Testis (tissue), 3 donors: ENCODE measurements around the gene NFE2L1. TPM values are rescaled to one million over a fixed set of nuclear protein-coding genes. Genes with fewer than 3 reads are reported as not detected.

Source experiments
- DNase-seq: peaks from one replicate; pipeline ENCODE4 v3.0.0-alpha.2; 2019
- H3K27ac ChIP-seq, 2 donors: fragments of 200-600 bp; sonication (generic); one replicate each; pipeline ENCODE4 v1.5.1; 2019
- H3K27me3 ChIP-seq: fragments of 200-600 bp; sonication (generic); one replicate; pipeline ENCODE4 v1.5.1; 2019
- H3K36me3 ChIP-seq: fragments of 200-600 bp; sonication (generic); one replicate; pipeline ENCODE4 v1.5.1; 2017; ENCODE audit warnings: low read depth; ENCODE audit errors: missing control alignments
- H3K4me1 ChIP-seq: fragments of 200-600 bp; sonication (generic); one replicate; pipeline ENCODE4 v1.5.1; 2019
- H3K4me3 ChIP-seq, 2 donors: fragments of 200-600 bp; sonication (generic); one replicate each; pipeline ENCODE4 v1.5.1; 2017 to 2019
- H3K9me3 ChIP-seq: fragments of 200-600 bp; sonication (generic); one replicate; pipeline ENCODE4 v1.5.1; 2017
- POLR2A ChIP-seq: fragments of 450-650 bp; IDR thresholded peaks from one replicate; pipeline ENCODE4 v1.6.1; 2017; ENCODE audit warnings: antibody characterized with exemption, mild to moderate bottlenecking, moderate library complexity
- WGBS, 2 donors: methylation state at CpG; one replicate each; pipeline ENCODE4 v1.1.5; 2018; 5-methylcytosine and 5-hydroxymethylcytosine counted together
- intact Hi-C: fragments of 100-400 bp; cut with DNase I; formaldehyde crosslinking; loops from one replicate; pipeline ENCODE4 v1.15.1; 2023; ENCODE audit warnings: low total_unique reads
- microRNA counts, 2 donors: library from miRNA; unstranded; fragments of <30 nt; microRNA quantifications; one replicate each; lab custom pipeline; 2016
- microRNA-seq, 2 donors: library from miRNA; unstranded; fragments of <30 nt; microRNA quantifications; one replicate each; pipeline ENCODE4, GENCODE V29; 2016; ENCODE audit warnings: borderline number of aligned reads in 2 of 2, borderline replicate concordance in 1 of 2
- polyA plus RNA-seq: library from polyadenylated mRNA; stranded (reverse); fragments of 350-450 nt; fragmentation: Illumina TruSeq; extraction: RNeasy Lipid Tissue Mini Kit (QIAGEN cat#74804); gene quantifications from one replicate; pipeline ENCODE4 v1.2.3, GENCODE V29; 2014; ENCODE audit warnings: low read depth, low replicate concordance; ENCODE audit not compliant: insufficient read depth
- small RNA-seq, 2 donors: library from RNA; depleted of rRNA; stranded (forward); fragments of <200 nt; gene quantifications; one replicate each; pipeline ENCODE3, GENCODE V24; 2016
- total RNA-seq, 2 donors: library from RNA; depleted of rRNA; stranded (reverse); fragments of >200 nt; gene quantifications; one replicate each; pipeline ENCODE4 v1.2.3, GENCODE V29; 2016
- TF ChIP-seq, protein P1 (sequence below), 3 experiments: fragments of 450-650 bp in 2 of 3; fragments of 200-600 bp in 1 of 3; sonication (generic) in 1 of 3; IDR thresholded peaks; one replicate each; pipeline ENCODE4 v1.5.1; 2016 to 2019; ENCODE audit warnings: antibody characterized with exemption in 3 of 3, mild to moderate bottlenecking in 2 of 3, moderate library complexity in 1 of 3

NFE2L1 gene
- total and polyA plus RNA-seq, 3 donors from 2014 or later: 180 to 199 (median 193) TPM

DNA sequence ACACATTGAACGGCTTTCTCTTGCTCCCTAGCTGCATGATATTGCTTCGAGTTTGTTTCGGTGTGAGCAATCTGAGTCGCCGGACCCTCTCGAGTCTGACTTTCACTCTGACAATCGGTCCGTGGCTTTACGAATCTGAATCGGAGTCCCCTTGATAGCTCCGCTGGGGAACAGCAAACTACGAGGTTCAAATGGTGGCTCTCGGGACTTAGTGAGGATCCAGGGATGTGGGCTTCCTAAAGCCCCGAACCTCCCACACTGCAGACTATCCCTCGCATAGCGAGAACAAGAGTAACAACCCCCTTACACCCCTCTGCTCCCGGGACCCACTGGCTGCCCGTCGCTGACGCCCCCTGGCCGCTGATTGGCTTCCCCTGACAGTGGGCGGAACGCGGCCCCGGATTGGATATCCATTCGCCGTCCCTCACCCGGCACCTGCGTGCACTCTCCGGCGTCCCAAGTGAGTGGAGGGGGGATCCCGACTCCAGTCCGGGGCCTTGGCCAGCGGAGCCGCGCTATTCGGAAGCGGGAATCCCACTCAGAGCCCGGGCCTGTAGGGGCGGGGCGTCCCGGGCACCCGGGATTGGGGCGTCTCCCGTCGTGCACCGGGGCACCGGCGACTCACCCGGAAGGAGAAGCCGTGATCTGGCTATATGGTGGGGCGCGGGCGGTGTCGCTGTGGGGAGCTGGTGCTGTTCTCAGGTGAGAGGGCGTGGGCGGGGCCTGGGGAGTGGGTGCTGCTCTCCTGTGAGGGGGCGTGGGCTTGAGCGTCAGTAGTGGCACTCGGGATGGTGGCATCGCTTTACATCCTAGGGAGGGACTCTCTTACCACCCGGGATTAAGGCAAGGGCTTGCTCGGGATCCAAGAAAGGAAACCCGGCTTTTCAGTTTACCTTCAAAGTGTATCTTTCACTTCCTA lies 59.2 kb downstream of the NFE2L1 start, which contains the start of gene SNX11:
Gene SNX11 (plus strand): TSS at position 630 of the 919 bp plus-strand sequence. CDS start 4,278 bp downstream, outside the sequence.
- Histone ChIP-seq H3K27ac (peak within 1 kb of the TSS; percentile 81 to 96), H3K4me1 (peaks cover 10% of the 10 kb centered on the region), H3K36me3 (no peaks in the 10 kb centered on the region), H3K4me3 (peak within 1 kb of the TSS; percentile 76 to 88), H3K27me3 (no peaks in the 10 kb centered on the region), H3K9me3 (no peaks in the 10 kb centered on the region)
- DNase-seq: peak; percentile 94
- TF ChIP-seq POLR2A: no peak
- TF ChIP-seq, protein P1, sequence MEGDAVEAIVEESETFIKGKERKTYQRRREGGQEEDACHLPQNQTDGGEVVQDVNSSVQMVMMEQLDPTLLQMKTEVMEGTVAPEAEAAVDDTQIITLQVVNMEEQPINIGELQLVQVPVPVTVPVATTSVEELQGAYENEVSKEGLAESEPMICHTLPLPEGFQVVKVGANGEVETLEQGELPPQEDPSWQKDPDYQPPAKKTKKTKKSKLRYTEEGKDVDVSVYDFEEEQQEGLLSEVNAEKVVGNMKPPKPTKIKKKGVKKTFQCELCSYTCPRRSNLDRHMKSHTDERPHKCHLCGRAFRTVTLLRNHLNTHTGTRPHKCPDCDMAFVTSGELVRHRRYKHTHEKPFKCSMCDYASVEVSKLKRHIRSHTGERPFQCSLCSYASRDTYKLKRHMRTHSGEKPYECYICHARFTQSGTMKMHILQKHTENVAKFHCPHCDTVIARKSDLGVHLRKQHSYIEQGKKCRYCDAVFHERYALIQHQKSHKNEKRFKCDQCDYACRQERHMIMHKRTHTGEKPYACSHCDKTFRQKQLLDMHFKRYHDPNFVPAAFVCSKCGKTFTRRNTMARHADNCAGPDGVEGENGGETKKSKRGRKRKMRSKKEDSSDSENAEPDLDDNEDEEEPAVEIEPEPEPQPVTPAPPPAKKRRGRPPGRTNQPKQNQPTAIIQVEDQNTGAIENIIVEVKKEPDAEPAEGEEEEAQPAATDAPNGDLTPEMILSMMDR (IDR thresholded peaks at IDR 0.05): peak in 2 of 3 experiments; percentile 9 to 21
- 0% methylated on average over 7 to 61 of the region's 64 CpGs for WGBS, 2 donors
- intact Hi-C loops: no loop called here

DNA sequence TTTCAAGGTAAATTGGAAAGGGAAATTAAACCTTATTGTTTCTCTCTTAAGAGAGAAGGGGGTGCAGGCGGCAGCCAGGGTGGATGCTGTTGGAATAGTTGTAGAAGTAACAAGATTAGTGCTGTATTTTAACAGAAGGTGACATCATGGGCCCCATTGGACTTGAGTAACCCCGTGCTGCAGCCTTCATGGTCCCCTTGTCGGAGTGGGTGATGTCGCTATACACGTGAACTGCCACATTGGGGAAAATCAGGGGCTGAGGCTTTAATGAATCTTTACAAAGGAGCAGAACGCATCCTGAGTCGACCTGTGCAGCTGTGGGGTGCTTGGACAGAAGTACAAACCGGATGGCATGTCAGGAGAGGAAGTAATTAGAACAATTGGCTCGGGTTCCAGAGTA lies 62.6 kb downstream of the NFE2L1 start:
- H3K27me3 ChIP-seq: no peaks in the 10 kb centered on the region
- no peaks in the 10 kb centered on the region for H3K9me3 ChIP-seq
- intact Hi-C loops: no loop called here
- 76 to 84% methylated on average over 9 of the region's 9 CpGs for WGBS, 2 donors
- DNase-seq: no peak
- no peak overlapping the region for H3K4me3 ChIP-seq
- peaks cover 10% of the 10 kb centered on the region for H3K4me1 ChIP-seq
- H3K27ac ChIP-seq: no peak overlapping the region
- H3K36me3 ChIP-seq: no peaks in the 10 kb centered on the region
- no peak for TF ChIP-seq POLR2A
- TF ChIP-seq, protein P1 (IDR thresholded peaks at IDR 0.05): no peak

MicroRNAs encoded within 50 kb of the gene (microRNA counts, 767-probe panel; counts per million panel counts)
- microRNA hsa-miR-152 (lab: Ali Mortazavi, UCI): 0 to 152 counts per million in 2 donors

Small RNAs within 50 kb of the gene (microRNA-seq; reads per million reads assigned to microRNA genes)
- 520 to 754 reads per million in 2 donors for gene MIR152

Small RNAs within 50 kb of the gene (small RNA-seq; reads per million reads assigned to genes)
- gene AC004477.2: 0 reads per million in 2 donors
- 17.9 to 33.2 reads per million in 2 donors for gene MIR152
- gene RNU6-1201P: 0 to 0.09 reads per million in 2 donors

Other genes starting within 250 kb of the NFE2L1 start
- 1 to 10 TPM; 2.1 to 7.3 TPM for gene OSBPL7, start 226.6 kb upstream of the NFE2L1 start, total RNA-seq
- 2.5 TPM for gene OSBPL7, start 226.6 kb upstream of the NFE2L1 start, polyA plus RNA-seq
- gene MRPL10, start 216.8 kb upstream of the NFE2L1 start, total RNA-seq: 10 to 100 TPM; 47.1 to 47.4 TPM
- 51.5 TPM for gene MRPL10, start 216.8 kb upstream of the NFE2L1 start, polyA plus RNA-seq
- 10 to 100 TPM; 18.4 to 28.3 TPM for gene LRRC46, start 216.7 kb upstream of the NFE2L1 start, total RNA-seq
- 147 TPM for gene LRRC46, start 216.7 kb upstream of the NFE2L1 start, polyA plus RNA-seq
- gene SCRN2, start 207.1 kb upstream of the NFE2L1 start, total RNA-seq: 10 to 100 TPM; 31.0 to 38.0 TPM
- gene SCRN2, start 207.1 kb upstream of the NFE2L1 start, polyA plus RNA-seq: 25.6 TPM
- under 1 TPM; 0.31 to 0.43 TPM for gene SP6, start 197.2 kb upstream of the NFE2L1 start, total RNA-seq
- 0.79 TPM for gene SP6, start 197.2 kb upstream of the NFE2L1 start, polyA plus RNA-seq
- gene SP2, start 152.1 kb upstream of the NFE2L1 start, total RNA-seq: 10 to 100 TPM; 18.9 to 23.5 TPM
- 35.0 TPM for gene SP2, start 152.1 kb upstream of the NFE2L1 start, polyA plus RNA-seq
- 10 to 100 TPM; 37.5 to 41.7 TPM for gene PNPO, start 106.8 kb upstream of the NFE2L1 start, total RNA-seq
- 21.3 TPM for gene PNPO, start 106.8 kb upstream of the NFE2L1 start, polyA plus RNA-seq
- gene PRR15L, start 90.5 kb upstream of the NFE2L1 start, total RNA-seq: 1 to 10 TPM in 1 of 2 donors, under 1 TPM in 1; 0.55 to 2.5 TPM
- 6.2 TPM for gene PRR15L, start 90.5 kb upstream of the NFE2L1 start, polyA plus RNA-seq
- gene CDK5RAP3, start 77.2 kb upstream of the NFE2L1 start, total RNA-seq: 100 to 1,000 TPM; 221 to 281 TPM
- gene CDK5RAP3, start 77.2 kb upstream of the NFE2L1 start, polyA plus RNA-seq: 192 TPM
- gene COPZ2, start 10.6 kb upstream of the NFE2L1 start, total RNA-seq: 10 to 100 TPM; 13.2 to 14.7 TPM
- gene COPZ2, start 10.6 kb upstream of the NFE2L1 start, polyA plus RNA-seq: 47.6 TPM
- gene CBX1, start 53.1 kb downstream of the NFE2L1 start, total RNA-seq: 10 to 100 TPM; 59.9 to 70.1 TPM
- 123 TPM for gene CBX1, start 53.1 kb downstream of the NFE2L1 start, polyA plus RNA-seq
- gene SNX11, start 59.4 kb downstream of the NFE2L1 start, total RNA-seq: 10 to 100 TPM; 20.3 to 23.1 TPM
- 23.1 TPM for gene SNX11, start 59.4 kb downstream of the NFE2L1 start, polyA plus RNA-seq